ENCODE results near the gene EEF1AKMT1.
"Not testable (repeated sequence)": the region's sequence is repeated elsewhere in the genome, so short reads cannot be mapped to it uniquely, and the experiment has no call there.

Gene EEF1AKMT1

DNA sequence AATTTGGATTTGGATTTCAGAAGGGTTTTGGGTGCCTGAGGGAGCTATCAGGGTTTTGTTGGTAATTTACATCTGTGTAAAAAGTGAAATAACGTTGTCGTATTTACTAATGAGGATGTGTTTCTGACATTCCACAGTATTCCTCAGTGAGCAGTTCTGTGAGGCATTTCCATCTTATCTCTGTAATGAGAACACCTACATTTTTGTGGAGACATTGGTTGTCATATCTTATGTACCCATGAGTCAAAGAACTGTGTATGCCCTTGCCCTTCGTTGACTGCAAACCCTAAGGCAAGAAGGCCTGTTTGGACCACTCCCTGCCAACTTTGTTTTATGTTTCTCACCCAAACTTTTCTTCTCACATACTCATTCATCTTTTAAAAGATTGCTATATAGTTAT is 84.5 kb downstream of the EEF1AKMT1 start:
- no peak for DNase-seq

DNA sequence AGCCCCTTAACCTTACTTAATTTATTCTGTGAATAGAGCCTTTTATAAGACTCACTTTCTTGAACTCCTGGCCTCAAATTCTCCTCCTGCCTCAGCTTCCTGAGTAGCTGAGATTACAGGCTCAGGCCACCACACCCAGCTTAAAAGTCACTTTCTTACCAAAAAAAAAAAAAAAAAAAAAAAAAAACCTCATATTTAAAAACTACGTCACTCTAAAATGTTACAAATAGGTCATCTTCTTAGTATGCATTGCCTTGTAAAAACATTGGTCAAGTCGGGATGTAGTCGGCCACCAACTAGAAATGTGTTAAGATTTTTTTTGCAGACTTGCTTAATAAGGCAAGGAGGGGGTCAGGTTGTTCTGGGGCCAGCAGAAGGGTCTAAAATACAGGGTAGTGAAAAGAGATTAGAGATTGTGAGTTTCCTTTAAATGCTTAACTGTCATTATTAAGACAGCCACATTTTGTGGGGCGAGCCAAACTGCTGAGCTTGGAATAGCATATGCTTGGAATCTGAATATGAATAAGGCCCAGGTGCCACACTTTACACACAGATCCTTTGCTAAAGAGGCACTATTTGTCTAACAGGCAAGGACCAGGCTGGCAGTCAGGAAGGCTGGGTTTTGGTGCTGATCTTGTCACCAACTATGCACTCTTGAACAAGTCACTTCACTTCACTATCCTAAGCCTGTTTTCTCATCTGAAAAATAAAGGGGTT is 86.7 kb downstream of the EEF1AKMT1 start:
- DNase-seq, result no peak

DNA sequence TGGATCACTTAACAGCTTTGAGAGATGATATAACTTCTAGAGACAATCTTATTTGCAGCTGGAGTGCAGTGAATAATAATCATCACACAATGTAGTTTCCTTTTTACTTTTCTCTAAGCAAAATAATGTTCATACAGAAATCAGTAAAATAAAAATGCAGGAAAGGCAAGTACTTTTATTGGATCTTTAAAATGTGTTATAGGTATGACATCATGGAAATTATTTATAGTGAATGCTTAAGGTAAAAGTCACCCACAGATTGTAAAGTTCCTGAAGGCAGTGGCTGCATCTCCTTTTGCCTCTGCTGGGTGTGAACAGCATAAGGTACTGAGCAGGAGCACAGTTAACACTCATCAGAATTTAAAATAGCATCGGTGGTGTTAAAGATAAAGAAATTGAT is 87.6 kb downstream of the EEF1AKMT1 start:
- DNase-seq, result no peak

DNA sequence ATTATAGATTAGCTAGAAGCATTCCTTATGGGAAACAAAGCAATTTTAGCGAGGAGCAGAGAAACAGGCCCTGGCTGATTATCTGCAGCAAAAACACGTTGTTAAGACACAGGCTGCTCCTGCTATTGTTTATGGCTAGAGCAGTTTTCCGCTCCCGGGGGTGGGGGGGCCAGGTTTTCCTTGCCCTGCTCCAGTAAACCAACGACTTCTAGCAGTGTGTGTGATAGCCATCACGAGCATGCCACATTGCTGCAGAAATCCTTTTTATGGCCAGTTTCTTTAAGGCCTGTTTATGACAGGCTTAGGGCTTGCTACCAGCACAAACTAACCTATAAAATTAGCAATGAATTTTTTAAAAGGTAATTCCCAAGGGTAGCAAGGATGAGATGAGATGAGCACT is 88.7 kb downstream of the EEF1AKMT1 start:
- DNase-seq, result no peak

DNA sequence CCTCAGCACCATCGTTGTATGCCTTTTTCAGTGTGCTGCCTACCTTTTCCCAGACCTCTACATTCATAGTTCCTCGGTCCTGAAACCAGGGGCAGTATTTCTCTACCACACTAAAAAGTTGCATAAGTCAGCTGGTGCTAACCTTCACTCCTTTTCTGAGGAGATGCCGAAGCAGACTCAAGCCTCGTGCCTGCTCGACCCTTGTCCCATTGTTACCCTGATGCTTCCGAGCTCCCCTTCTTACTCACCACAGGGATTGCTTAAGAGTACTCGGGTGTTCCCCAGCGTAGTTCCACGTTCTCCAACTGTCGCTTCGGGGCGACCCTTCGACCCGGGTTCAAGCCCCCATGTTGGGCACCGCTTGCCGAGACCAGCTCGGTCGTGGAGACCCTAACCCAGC is 89.2 kb downstream of the EEF1AKMT1 start:
- no peak for DNase-seq

DNA sequence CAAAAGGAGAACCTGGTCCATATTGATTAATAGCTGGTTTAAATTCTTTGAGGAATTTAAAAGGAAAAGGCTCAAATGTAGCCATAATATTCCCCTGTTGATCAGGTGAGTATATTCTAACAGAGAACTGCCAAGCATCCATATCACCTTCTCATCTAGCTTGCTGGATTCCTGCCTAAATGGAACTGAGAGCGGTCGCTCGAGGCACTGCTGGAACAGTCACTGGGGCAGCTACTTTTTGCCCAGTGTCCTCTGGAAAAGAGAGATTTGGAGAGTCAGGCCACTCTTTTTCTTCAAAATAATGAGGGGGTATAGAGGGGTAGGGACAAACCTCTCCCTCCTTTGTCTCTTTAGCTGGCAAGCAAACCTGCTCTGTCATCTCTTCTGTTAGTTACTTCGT is 89.7 kb downstream of the EEF1AKMT1 start:
- no peak for DNase-seq

DNA sequence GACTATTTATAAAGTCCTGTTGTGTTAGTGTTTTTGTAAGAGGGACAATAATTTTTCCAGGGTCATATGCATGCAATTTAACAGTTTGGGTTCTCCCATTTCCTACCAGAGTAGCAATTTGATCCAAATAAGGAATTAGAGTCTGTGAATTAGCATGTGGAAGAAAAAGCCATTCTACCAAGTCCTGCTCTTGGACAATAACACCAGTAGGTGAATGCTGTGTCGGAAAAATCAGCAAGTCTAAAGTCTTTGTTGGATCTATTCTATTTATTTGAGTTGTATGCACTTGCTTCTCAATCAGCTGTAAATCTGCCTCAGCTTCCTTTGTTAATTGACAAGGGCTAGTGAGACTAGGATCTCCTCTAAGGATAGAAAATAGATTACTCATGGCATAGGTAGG is 91.7 kb downstream of the EEF1AKMT1 start:
- DNase-seq, result no peak

DNA sequence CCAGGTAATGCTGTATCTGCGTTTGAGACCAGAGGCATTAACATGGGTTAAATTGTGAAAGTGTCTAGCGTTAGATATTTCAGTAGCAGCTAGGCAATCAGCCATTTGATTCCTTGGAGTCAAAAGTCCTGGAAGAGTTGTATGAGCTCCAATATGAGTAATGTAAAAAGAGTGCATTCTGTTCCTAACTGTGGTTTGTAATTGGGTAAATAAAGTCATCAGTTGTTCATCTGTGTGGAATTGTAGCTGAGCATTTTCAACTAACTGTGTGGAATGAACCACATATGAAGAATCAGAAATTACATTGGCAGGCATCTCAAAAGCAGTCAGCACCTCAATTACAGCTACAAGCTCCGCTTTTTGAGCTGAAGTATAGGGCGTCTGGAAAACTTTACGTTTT is 92.3 kb downstream of the EEF1AKMT1 start:
- not testable (repeated sequence) for DNase-seq

DNA sequence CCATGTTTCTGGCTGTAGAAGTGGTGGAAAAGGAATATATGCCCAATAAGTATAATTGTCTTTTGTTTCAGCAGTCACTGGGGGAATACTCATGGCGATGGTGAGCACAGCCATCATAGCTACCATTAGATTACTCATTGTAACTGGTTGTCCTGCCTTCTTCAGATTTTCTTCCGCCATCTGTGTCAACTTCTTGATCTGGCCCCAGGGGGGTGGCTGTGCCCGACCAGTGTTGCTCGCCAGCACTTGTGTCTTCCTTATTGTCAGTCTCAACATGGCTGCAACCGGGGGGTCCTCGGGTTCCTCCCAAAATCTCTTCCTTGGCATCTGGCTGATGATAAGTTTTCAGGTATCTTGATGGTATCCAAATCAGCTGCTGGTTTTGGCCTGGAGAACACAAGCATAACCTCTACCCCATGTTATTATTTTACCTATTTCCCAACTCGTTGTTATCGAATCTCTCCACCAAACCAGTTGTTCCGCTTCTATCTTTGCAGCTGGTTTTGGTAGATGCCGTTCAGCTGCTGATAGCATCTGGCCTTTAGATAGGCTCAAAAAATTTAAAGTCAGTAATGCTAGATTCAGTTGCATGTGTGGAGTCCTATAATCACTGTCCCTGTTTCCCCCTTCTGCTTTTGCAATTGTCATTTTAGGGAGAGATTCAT is 93.2 kb downstream of the EEF1AKMT1 start:
- no peak for DNase-seq

DNA sequence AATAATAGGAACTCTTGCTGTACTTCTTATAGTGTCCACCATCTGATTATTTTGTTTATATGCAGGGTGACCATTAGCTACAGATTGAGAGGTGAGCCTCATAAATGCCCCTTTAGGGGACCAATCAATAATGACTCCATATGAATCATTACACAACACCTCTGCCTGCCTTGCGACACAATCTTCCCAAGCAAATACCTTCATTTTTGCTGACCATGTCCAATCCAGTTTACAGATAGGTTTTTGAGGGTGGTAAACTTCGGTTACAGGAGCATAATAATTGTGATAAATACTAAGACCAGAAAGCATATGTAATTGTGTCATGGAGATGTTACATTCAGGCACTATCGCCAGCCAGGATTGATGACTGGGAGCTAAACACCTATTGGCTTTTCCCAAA is 93.9 kb downstream of the EEF1AKMT1 start:
- DNase-seq, result no peak

Data from CD4-positive, alpha-beta T cell treated with Interleukin-4 for 4 hours (primary cell).